HG02981 (cell line): Measurements from ENCODE around the gene RFX8.
"Not testable (repeated sequence)": the region's sequence is repeated elsewhere in the genome, so short reads cannot be mapped to it uniquely, and the experiment has no call there.

Experiments used
- ATAC-seq: cut with Tn5 transposase; IDR thresholded peaks from one replicate; pipeline ENCODE4 v1.9.1; 2021; ENCODE audit warnings: mild to moderate bottlenecking, moderate library complexity; ENCODE audit not compliant: unreplicated experiment

The RFX8 gene

DNA sequence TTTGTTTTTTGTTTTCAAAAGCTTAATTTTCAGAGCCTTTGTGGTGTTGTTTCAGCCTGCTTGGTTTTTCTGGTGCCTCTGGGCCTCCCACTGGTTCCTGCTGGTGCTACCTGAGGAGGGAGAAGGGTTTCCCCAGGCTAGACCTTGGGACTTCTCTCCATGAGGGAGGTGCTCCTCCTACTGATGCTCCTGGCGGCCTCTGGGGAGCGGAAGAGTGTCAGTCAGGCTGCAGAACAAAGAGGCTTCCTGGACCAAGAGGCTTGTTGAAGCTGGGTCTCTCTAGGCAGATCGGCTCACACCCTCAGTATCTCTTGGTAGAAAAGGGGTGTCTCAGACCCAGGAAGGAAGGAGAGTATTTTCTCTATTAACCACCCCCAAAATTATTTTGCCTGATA lies 32.2 kb downstream of the RFX8 start:
- ATAC-seq = no peak

DNA sequence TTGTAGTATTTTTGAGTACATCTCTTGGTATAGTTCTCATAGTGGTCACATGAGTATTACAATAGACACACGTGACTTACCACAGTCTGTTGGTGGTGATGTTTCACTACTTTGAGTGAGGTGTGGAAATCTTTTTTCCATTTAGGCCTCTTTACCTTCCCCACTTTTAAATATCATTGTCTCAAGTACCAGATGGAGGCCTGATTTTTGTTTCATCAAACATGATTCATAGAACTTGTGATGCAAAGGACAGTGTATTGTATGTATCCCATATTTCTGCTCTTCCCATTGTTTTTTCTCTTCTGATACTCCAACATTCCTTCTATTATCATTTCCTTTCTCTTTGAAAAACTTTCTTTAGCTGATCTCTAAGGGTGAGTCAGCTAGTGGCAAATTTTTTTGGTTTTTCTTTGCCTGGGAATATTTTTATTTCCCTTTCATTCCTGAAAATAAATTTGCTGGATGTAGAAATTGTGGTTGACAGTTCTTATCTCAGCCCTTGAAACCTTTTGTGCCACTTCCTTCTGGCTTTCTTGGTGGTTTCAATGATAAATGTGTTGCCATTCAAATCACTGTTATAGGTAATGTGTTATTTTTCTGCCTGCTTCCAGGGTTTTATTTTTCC lies 32.8 kb downstream of the RFX8 start:
- no peak for ATAC-seq

DNA sequence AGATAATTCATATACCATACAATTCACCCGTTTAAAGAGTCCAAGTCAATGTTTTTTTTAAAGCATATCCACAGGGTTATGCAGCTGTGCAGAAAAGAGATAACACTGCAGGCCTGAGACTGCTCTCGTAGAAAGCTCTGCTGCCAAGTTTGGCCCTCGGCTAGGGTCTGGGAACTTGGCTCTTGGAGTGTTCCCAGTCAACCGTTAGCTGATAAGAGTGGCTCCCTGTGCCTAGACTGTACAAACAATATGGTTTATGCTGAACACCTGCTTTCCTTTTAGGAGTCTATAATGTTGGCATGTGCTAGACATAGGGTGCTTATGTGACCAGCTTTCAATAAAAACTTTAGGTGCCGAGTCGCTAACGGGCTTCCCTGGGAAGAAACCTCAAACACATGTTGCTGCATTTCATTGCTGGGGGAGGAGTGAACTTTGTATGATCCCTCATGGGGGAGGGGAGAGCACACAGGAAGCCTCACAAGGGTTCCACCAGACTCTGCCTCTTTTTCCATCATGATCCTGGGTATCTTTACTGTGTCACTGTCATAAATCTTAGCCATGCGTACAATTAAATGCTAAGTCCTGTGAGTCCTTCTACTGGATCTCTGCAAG lies 34.7 kb downstream of the RFX8 start:
- no peak for ATAC-seq

DNA sequence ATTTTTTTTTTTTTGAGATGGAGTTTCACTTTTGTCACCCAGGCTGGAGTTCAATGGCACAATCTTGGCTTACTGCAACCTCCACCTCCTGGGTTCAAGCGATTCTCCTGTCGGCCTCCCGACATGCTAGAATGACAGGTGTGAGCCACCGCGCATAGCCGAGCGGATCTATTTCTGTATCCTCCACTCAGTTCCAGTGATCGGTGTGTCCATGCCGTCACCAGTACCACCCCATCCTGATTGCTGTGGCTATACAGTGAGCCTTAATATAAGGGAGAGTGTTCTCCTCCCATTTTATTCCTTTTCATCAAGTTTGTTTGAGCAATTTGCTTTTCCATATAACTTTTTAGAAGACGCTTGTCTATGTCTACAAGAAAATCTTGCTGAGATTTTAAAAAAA lies 35.2 kb downstream of the RFX8 start:
- no peak for ATAC-seq

DNA sequence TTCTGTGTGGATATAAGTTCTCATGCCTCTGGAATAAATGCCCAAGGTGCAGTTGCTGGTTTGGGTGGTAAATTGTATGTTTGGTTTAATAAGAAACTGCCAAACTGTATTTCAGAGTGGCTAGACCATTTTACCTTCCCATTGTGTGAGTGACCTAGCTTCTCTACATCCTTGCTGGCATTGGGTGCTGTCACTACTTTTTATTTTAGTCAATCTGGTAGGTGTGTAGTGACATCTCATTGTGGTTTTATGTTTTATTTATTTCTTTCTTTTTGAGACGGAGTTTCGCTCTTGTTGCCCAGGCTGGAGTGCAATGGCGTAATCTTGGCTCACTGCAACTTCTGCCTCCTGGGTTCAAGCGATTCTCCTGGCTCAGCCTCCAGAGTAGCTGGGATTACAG lies 36.4 kb downstream of the RFX8 start:
- not testable (repeated sequence) for ATAC-seq

DNA sequence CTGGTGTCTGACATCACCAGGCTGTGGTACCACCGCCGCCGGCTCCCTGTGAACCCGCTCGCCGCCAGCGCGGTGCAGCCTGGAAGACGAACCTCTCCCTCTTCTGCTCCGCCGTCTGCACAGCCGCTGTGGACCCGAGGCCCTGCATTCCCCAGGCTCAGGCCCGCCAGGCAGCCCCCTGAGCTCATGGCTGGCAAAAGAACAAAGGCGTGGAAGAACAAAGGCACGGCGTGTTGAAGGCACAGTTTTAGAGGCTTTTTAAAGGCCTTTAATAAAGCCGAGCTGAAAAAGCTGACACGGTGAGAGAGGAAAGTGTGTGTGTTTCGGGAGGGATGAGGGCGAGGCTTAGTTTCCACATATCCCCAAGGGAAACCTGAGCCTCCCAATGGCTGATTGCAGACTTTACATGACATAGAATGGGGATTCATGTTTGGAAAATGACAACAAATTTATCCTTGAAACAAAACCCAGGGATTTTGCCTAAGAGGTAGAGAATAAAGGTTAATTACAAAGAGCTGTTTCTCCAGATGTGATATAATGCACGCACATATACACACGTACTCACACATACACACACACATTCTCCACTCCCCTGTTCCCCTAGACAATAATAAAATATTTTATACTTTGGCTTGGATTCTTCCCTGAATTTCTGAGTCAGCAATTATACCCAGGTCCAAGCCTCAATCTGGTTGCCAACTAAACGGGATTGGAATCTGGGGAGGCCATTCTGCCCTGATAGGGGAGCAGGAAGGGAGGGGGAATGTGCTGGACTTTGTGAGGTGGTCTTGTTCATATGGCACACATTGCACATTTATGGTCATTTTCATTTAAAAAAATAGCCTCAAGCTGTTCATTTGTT lies 39.7 kb downstream of the RFX8 start:
- ATAC-seq = no peak

DNA sequence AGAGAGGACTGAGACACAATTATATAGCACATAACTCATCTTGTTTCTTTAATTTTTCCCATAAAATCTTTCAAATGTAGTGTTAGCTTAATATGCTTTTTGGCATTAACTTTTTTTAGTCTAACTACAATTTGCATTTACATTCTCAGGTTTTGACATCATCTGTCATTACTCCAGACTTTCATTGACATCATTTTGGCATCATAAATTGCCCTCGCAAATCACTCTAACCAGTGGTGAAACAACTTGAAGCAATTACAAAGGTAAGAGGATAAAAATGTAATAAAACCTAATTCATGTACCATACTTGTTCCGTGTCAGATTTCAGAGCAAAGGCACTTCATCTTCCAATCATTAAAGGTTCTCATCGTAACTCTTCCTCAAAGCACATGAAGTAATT lies 41.4 kb downstream of the RFX8 start:
- no peak for ATAC-seq

DNA sequence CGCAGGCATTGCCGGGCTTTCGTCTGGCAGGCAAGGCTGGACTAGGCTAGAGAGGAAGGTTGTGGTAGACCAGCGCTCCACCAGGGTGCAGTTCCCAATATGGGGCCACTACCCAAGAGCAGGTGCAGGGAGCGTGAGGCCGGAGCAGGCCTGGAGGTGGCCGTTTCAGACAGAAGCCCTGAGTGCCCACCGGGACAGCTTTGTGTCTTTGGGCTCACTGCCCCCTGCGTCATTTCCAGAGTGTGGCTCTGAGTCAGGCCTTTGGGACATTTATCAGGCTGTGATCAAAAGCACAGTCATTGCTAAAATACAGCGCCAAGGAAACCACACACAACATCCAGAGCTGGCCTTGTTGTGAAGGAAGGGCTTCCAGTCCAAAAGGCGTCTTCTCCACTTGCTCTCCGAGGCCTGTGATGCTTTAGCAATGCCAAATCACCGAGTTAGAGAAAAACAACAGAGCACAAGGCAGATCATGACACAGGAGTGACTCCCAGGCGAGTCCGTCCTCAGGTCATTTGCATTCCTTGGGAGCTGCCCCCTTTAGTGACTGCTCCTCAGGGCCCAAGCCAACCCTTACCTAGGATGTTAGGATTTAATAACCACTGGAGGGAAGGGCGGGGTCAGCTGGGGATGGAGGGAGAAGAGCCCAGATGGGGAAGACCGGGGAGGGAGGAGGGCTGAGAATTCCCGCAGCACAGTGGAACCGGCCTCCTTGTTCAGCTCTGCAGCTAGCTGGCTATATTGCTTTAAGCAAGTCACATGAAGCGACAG lies 42.3 kb downstream of the RFX8 start:
- no peak for ATAC-seq

DNA sequence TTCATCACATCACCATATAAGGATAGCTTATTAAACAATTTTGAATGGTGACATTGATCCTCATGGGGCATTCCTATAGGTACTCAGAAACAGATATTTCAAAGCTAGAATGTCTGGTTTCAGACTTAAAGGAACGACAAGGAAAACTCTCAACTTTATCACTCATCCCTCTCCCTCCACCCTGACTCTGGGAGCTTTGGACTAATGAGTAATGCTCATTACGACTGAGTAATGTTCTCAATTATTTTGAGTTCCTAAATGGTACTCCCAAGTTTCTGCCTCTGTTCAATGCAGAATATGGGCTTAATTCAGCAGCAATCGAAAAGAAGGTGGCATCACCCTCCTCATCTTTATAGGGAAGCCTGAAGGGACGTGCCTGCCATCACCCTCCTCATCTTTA lies 43.4 kb downstream of the RFX8 start:
- no peak for ATAC-seq

DNA sequence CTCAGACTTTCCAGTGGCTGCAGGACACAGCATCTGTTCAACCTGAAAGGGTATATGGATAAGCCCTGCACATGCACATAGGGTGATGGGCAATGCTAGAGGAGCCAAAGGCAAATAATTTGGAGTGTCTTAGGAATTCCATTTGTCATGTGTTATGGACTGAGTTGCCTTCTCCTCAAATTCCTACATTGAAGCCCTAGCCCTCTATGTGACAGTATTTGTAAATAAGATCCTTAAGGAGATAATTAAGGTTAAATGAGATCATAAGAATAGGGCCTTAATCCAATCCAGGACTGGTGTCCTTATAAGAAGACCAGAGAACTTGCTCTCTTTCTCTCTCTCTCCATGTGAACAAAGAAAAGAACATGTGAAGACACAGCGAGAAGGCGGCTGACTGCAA lies 44.8 kb downstream of the RFX8 start:
- no peak for ATAC-seq

DNA sequence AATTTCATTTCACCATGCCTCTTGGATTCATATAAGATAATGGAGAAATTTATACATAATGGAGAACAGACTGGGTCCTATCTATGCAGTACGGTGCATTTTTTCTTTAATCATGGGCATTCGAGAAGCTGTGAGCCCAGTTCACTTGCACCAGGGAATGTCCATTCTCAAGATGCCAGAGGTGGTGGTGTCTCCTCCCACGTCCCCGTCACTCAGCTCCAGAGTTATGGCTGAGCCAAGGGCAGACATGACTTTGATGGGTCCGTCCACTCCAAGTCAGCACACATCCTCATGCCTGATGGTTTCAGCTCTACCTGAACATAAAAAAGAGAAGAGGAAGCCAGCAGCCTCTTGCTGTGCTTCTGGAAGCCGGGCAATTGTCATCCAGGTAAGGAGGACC lies 45.5 kb downstream of the RFX8 start:
- ATAC-seq = no peak

DNA sequence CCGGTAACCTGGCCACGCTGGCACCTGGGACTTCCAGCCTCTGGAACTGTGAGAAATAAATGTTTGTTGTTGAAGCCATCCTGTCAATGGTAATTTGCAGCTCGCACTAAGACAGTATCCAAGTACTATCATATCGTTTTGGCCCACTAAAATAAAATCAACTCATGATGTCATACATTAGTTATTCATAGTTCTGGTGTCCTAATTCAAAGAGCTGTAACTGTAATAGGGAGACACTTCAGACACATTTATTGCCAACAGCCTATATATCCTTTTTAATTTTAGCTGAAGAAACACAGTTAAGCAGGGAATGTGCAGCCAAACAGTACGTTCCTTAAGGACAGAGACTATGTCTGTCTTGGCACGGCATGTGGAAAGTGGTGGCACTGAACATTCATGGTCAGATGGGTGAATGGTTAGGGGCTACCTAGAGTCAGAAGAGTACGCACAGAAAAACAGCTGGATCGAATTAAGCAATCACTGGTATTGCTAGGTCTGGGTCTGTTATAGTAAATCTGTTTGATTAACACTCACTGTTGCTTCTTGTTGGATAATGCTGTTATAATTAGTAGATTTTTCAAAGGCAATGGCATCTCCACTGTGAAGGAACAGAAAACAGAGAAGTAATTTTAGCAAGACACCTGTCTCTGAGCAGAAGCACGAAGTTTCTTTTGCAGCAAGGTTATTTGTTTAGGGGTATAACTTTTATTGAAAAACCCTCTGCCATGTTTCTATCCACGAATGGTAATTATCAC lies 46.3 kb downstream of the RFX8 start:
- ATAC-seq = no peak

DNA sequence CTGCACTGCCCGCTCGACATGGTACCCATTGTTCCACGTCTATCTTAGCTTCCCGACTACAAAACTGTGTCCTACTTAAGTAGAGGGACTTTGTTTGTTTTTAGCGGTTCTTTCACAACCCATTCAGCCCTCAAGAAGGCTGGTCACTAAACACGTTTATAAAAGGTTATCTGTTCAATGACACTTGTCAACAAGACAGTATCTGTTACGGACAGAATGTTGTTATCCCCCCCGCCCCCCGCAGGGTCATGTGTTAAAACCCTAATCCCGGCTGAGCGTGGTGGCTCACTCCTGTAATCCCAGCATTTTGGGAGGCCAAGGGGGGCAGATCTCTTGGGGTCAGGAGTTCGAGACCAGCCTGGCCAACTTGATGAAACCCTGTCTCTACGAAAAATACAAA lies 47.2 kb downstream of the RFX8 start:
- ATAC-seq = no peak

DNA sequence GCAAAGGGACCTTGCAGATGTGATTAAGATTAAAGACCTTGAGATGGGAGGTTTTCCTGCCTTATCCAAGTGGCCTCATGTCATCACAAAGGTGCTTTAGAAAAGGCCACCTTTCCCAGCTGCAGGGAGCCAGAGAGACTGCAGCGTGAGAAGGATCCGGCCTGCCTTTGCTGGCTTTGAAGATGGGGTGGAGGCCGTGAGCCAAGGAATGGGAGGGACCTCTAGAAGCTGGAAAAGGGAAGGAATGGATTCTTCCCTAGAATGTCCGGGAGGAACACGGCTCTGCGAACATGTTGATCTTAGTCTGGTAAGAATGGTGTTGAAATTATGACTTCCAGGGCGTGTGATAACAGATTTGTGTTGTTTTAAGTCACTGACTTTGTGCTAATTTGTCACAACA lies 47.7 kb downstream of the RFX8 start:
- no peak for ATAC-seq

DNA sequence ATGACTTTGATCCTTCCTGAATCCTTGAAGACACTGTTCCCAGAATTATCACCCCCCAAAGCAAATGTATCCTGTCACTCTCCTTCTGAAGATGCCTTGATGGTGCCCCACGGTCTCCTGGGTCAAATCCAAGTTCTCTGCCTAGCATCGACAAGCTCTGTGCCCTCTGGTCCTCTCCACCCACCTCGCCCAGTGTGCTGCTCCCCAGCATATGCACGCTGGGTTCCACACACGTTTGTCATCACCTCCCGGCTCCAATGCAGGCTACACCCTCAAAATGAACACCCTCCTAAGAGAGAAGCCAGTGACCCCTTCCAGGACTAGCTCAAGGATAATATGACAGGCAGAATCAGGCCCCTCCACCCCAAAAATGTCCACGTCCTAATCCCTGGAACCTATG lies 48.1 kb downstream of the RFX8 start:
- no peak for ATAC-seq

DNA sequence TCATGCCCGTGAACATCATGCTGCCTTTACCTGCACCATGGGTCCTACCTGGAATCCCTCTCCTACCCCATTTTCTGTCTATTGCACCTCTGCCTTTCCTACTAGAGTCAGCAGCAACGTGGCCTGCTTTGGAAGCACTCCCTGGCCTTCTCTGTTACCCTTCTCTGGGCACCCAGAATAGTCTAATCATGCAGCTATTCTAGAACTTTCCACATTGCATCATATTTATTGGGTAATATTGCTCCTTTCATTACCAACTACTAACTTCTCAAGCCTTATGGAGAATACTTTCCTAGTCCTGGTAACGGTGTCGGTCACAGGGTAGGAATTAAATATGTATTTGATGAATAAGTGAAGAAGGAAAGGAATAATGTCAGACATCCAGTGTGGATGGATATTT lies 54.3 kb downstream of the RFX8 start:
- ATAC-seq = no peak

DNA sequence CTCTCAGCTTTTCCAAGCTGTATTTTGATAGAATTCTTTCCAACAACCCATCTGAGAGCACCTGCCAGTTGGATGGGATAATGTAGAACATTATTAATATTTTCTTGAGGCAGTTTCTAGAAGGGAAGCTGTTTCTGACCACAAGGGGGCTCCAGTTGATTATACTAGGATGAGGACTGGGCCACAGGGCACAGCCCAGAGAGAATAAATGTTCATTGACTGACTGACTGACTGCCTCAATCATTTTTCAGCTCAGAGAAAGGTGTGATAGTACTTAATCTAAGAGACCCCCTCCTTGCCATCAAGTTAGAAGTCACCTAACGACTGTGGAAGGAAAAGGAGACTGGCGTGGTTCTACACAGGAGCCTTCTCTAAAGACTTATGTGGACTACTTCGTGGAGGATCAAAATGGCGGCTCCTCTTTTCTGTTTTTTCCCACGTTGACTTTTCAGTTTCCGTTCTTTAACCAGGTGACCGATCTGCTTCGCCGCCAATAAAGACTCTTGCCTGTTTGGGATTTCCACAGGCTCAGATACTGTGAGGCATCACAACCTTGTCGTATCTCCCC lies 55.7 kb downstream of the RFX8 start:
- no peak for ATAC-seq

DNA sequence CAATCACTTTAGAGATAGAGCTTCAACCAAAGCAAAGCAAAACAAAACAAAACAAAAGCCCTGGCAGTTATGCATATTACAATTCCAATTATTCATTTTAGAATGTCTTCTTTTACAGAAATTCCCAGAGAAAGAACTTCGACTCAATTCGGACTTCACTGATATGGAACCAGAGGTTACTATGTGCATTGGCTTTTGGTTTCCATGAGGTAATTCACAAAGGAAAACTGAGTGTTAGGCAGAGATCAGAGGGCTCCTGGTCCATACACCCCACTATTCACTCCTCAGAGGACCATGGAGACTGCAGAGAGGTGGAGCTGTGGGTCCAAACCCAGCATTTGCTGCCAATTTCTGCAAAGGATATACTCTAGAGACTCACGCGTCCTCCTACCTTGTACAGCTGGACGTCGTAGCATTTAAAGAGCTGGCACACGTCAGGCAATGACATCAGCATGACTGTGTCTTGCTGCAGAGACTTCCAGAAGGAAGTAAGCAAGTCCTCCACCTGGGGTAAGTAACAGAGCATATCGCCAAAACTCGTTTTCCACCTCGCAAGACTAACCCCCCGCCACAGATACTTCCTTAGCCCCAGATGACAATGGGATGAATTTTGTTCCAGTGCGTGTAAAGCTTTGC lies 56.3 kb downstream of the RFX8 start:
- ATAC-seq = no peak

DNA sequence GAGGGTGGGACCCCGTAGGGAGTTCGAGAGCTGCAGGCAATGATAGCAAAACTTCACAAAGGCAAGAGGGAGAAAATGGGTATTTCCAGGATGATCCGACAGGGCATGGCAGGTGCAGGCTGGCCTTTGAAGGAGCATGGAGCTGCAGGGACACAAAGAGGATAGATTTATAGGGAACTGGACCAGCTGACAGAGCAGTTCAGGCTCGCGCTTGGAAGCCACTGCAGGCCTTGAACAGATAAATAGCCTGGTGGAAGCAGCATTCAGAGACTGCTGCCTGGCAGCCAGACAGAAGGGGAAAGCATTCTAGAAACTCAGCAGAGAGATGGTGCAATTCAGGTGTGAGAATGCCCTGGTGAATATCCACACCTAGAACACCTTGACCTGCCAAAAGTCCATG lies 58.3 kb downstream of the RFX8 start:
- no peak for ATAC-seq

DNA sequence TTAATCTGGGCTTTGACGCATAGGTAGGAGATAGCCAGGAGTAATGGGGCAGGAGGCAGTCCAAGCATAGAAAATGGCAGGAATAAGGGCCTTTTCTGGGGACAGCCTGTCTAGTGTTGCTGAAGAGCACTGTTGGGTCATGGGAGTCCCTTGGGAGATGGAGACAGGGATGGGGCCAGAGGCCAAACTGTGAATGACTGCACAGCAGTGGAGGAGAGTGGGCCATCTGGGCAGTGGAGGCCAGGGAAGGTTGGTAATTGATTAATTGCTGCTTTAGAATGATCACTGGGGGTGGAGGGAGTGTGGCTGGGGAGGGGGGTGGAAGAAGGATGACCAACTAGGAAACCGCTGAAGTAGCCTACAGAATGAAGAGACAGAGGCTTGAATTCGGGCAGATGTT lies 59.0 kb downstream of the RFX8 start:
- no peak for ATAC-seq
